Ectodermal cell (in vitro differentiated cells): ENCODE results near the gene STAT5B.
"Not testable (repeated sequence)": the region's sequence is repeated elsewhere in the genome, so short reads cannot be mapped to it uniquely, and the experiment has no call there.

Experiments
- H3K27ac ChIP-seq: 2 replicates; pipeline ENCODE4 v1.7.0; 2013; ENCODE audit warnings: mild to moderate bottlenecking, low read depth, low read length; ENCODE audit not compliant: insufficient read depth, poor library complexity, severe bottlenecking
- H3K27me3 ChIP-seq: 2 replicates; pipeline ENCODE4 v1.7.0; 2013; ENCODE audit warnings: mild to moderate bottlenecking, low read length; ENCODE audit not compliant: insufficient read depth, control insufficient read depth, poor library complexity, severe bottlenecking
- H3K36me3 ChIP-seq: one replicate; pipeline ENCODE4 v1.7.0; 2013; ENCODE audit warnings: low read length; ENCODE audit not compliant: control insufficient read depth, insufficient read depth
- H3K4me1 ChIP-seq: one replicate; pipeline ENCODE4 v1.7.0; 2013; ENCODE audit warnings: low read length; ENCODE audit not compliant: control insufficient read depth, insufficient read depth
- H3K4me3 ChIP-seq: 2 replicates; pipeline ENCODE4 v1.7.0; 2013; ENCODE audit warnings: low read depth, low read length, control low read depth; ENCODE audit not compliant: insufficient read depth
- H3K9me3 ChIP-seq: 2 replicates; pipeline ENCODE4 v1.7.0; 2013; ENCODE audit warnings: mild to moderate bottlenecking, low read length, moderate library complexity; ENCODE audit not compliant: control insufficient read depth
- WGBS, 2 experiments: methylation state at CpG; one replicate each; pipeline ENCODE4 v1.1.7; 2013; ENCODE audit warnings: missing lambda C conversion rate in 2 of 2; 5-methylcytosine and 5-hydroxymethylcytosine counted together

Gene STAT5B

GRCh38 chr17:42239576-42239975, 36.6 kb downstream of the STAT5B start:
- not testable (repeated sequence) for H3K9me3 ChIP-seq, H3K36me3 ChIP-seq, H3K27ac ChIP-seq, H3K4me1 ChIP-seq, H3K27me3 ChIP-seq, H3K4me3 ChIP-seq
- 91 to 95% methylated on average over 5 to 7 of the region's 7 CpGs for WGBS, 2 experiments

- no peaks in the 10 kb centered on the region for H3K36me3 ChIP-seq
- no peaks in the 10 kb centered on the region for H3K9me3 ChIP-seq
- H3K27me3 ChIP-seq: no peaks in the 10 kb centered on the region
- H3K27ac ChIP-seq: no peak overlapping the region
- H3K4me1 ChIP-seq: no peaks in the 10 kb centered on the region
- H3K4me3 ChIP-seq: no peak overlapping the region
- 95 to 96% methylated on average over 7 of the region's 7 CpGs for WGBS, 2 experiments
These were observed 39.4 kb downstream of the STAT5B start for GRCh38 chr17:42236760-42237159.

GRCh38 chr17:42233994-42234393, 42.2 kb downstream of the STAT5B start:
- Histone ChIP-seq H3K9me3 (no peaks in the 10 kb centered on the region), H3K36me3 (no peaks in the 10 kb centered on the region), H3K4me1 (no peaks in the 10 kb centered on the region), H3K27ac (no peak overlapping the region), H3K27me3 (no peaks in the 10 kb centered on the region), H3K4me3 (no peak overlapping the region)
- WGBS, 2 experiments: 95 to 96% methylated on average over 2 of the region's 2 CpGs

- Histone ChIP-seq H3K9me3 (no peaks in the 10 kb centered on the region), H3K36me3 (no peaks in the 10 kb centered on the region), H3K4me3 (no peak overlapping the region), H3K4me1 (no peaks in the 10 kb centered on the region), H3K27me3 (no peaks in the 10 kb centered on the region), H3K27ac (no peak overlapping the region)
- WGBS, 2 experiments: 96 to 97% methylated on average over 5 of the region's 5 CpGs
These were observed 43.0 kb downstream of the STAT5B start for GRCh38 chr17:42233156-42233555.

GRCh38 chr17:42230225-42230624, 46.0 kb downstream of the STAT5B start:
- Histone ChIP-seq H3K9me3 (no peaks in the 10 kb centered on the region), H3K4me3 (no peak overlapping the region), H3K27ac (no peak overlapping the region), H3K27me3 (no peaks in the 10 kb centered on the region), H3K36me3 (no peaks in the 10 kb centered on the region), H3K4me1 (no peaks in the 10 kb centered on the region)
- WGBS, 2 experiments: 93 to 95% methylated on average over 4 to 5 of the region's 5 CpGs

GRCh38 chr17:42227849-42228700, 48.1 kb downstream of the STAT5B start:
- 93 to 95% methylated on average over 11 of the region's 11 CpGs for WGBS, 2 experiments
- no peak overlapping the region for H3K4me3 ChIP-seq
- H3K27ac ChIP-seq: no peak overlapping the region
- H3K27me3 ChIP-seq: no peaks in the 10 kb centered on the region
- peaks cover 12% of the 10 kb centered on the region for H3K36me3 ChIP-seq
- H3K9me3 ChIP-seq: no peaks in the 10 kb centered on the region
- H3K4me1 ChIP-seq: no peaks in the 10 kb centered on the region

- Histone ChIP-seq H3K27me3 (no peaks in the 10 kb centered on the region), H3K27ac (no peak overlapping the region), H3K4me3 (no peak overlapping the region), H3K4me1 (no peaks in the 10 kb centered on the region), H3K9me3 (no peaks in the 10 kb centered on the region), H3K36me3 (peaks cover 13% of the 10 kb centered on the region)
- WGBS, 2 experiments: 99% methylated on average over 5 of the region's 5 CpGs
These were observed 50.5 kb downstream of the STAT5B start for GRCh38 chr17:42225646-42226045.

- H3K4me1 ChIP-seq: no peaks in the 10 kb centered on the region
- no peaks in the 10 kb centered on the region for H3K9me3 ChIP-seq
- peaks cover 13% of the 10 kb centered on the region for H3K36me3 ChIP-seq
- H3K4me3 ChIP-seq: no peak overlapping the region
- no peak overlapping the region for H3K27ac ChIP-seq
- 96 to 98% methylated on average over 6 of the region's 6 CpGs for WGBS, 2 experiments
- no peaks in the 10 kb centered on the region for H3K27me3 ChIP-seq
These were observed 51.5 kb downstream of the STAT5B start for GRCh38 chr17:42224651-42225050.

- Histone ChIP-seq H3K27ac (no peak overlapping the region), H3K9me3 (no peaks in the 10 kb centered on the region), H3K4me3 (no peak overlapping the region), H3K4me1 (no peaks in the 10 kb centered on the region), H3K36me3 (peaks cover 19% of the 10 kb centered on the region), H3K27me3 (no peaks in the 10 kb centered on the region)
- 57 to 61% methylated on average over 3 of the region's 3 CpGs for WGBS, 2 experiments
These were observed 54.1 kb downstream of the STAT5B start for GRCh38 chr17:42221886-42222745.

- H3K4me1 ChIP-seq, H3K4me3 ChIP-seq, H3K27ac ChIP-seq, H3K9me3 ChIP-seq, H3K27me3 ChIP-seq: not testable (repeated sequence)
- no CpG with 5 or more reads among the region's 17 CpGs for whole genome bisulfite sequencing, 2 experiments
- H3K36me3 ChIP-seq: peaks cover 30% of the 10 kb centered on the region
These were observed 56.9 kb downstream of the STAT5B start for GRCh38 chr17:42219280-42219679.
